HuH-7 (cell line): ENCODE data around the gene GPR150.

Experiments used
- DNase-seq: peaks from one replicate; pipeline ENCODE4 v3.0.0; 2011; ENCODE audit warnings: low spot score

Gene GPR150

GRCh38 chr5:95620030-95620869, at the start of gene GPR150:
GPR150 (plus strand) TSS chr5:95620087; CDS start chr5:95620276, 189 bp downstream.
- DNase-seq: peak; percentile 50

- DNase-seq: no peak
Observed at GRCh38 chr5:95572016-95572415, 47.9 kb upstream of the GPR150 start.

- no peak for DNase-seq
Observed at GRCh38 chr5:95581576-95581975, 38.3 kb upstream of the GPR150 start.

- DNase-seq: no peak
Observed at GRCh38 chr5:95583992-95584391, 35.9 kb upstream of the GPR150 start.

- no peak for DNase-seq
Observed at GRCh38 chr5:95590880-95591279, 29.0 kb upstream of the GPR150 start.

GRCh38 chr5:95591490-95591901, 28.4 kb upstream of the GPR150 start:
- DNase-seq: no peak

- no peak for DNase-seq
Observed at GRCh38 chr5:95595289-95595931, 24.5 kb upstream of the GPR150 start.

GRCh38 chr5:95599252-95599651, 20.6 kb upstream of the GPR150 start:
- no peak for DNase-seq

GRCh38 chr5:95600557-95600956, 19.3 kb upstream of the GPR150 start:
- DNase-seq: no peak

GRCh38 chr5:95605786-95606185, 14.1 kb upstream of the GPR150 start:
- no peak for DNase-seq

- DNase-seq: no peak
Observed at GRCh38 chr5:95606419-95606818, 13.5 kb upstream of the GPR150 start.

GRCh38 chr5:95609711-95610110, 10.2 kb upstream of the GPR150 start:
- no peak for DNase-seq

GRCh38 chr5:95610546-95610945, 9.3 kb upstream of the GPR150 start:
- DNase-seq: no peak

- DNase-seq: no peak
Observed at GRCh38 chr5:95611396-95611795, 8.5 kb upstream of the GPR150 start.

GRCh38 chr5:95613514-95613913, 6.4 kb upstream of the GPR150 start:
- no peak for DNase-seq

GRCh38 chr5:95615164-95615467, 4.8 kb upstream of the GPR150 start:
- no peak for DNase-seq

GRCh38 chr5:95617057-95617456, 2.8 kb upstream of the GPR150 start:
- no peak for DNase-seq

- no peak for DNase-seq
Observed at GRCh38 chr5:95619096-95619495, 791 bp upstream of the GPR150 start.

- DNase-seq: no peak
Observed at GRCh38 chr5:95619514-95620029, 315 bp upstream of the GPR150 start.

- peak; percentile 41 for DNase-seq
Observed at GRCh38 chr5:95620870-95621838, 1.3 kb downstream of the GPR150 start.

GRCh38 chr5:95621839-95622629, 2.1 kb downstream of the GPR150 start:
- DNase-seq: no peak
